DMS79 (cell line): Measurements from ENCODE around the gene OAT.
"Not testable (repeated sequence)": the region's sequence is repeated elsewhere in the genome, so short reads cannot be mapped to it uniquely, and the experiment has no call there.

Experiments
- DNase-seq: peaks from one replicate; lab custom pipeline; 2025; lab: John Stamatoyannopoulos, UW

OAT gene

DNA sequence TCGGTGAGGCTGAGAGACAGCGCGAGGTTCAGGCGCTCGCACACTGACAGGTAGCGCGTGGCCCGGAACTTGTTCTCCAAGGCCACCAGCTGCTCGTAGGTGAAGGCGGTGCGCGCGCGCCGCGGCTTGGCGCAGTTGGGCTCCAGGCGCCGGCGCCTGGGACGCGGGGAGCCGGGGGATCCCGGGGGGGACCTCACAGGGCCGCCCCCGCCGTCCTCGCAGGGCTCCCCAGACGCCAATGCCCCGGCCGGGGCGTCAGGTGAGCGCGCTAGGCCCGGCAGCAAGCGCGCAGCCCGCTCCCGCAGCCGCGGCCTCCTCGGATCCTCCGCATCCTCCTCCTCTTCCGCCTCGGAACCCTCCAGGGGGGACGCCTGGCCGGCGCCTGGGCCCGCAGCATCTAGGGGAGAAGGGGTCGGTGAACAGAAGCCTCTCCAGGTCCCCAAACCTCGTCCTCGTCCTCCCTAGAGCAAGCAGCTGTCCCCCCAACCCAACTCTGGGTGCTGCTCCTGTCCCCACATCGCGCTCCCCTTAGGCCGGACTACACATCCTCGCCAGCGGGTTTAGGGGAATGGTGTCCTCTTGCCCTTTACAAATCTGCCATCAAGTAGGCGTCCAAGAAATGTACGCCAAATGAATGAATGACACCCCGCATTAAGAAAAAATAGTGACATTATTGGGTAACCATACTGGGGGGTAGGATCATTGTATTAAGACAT lies 29.2 kb upstream of the OAT start:
- DNase-seq = no peak

DNA sequence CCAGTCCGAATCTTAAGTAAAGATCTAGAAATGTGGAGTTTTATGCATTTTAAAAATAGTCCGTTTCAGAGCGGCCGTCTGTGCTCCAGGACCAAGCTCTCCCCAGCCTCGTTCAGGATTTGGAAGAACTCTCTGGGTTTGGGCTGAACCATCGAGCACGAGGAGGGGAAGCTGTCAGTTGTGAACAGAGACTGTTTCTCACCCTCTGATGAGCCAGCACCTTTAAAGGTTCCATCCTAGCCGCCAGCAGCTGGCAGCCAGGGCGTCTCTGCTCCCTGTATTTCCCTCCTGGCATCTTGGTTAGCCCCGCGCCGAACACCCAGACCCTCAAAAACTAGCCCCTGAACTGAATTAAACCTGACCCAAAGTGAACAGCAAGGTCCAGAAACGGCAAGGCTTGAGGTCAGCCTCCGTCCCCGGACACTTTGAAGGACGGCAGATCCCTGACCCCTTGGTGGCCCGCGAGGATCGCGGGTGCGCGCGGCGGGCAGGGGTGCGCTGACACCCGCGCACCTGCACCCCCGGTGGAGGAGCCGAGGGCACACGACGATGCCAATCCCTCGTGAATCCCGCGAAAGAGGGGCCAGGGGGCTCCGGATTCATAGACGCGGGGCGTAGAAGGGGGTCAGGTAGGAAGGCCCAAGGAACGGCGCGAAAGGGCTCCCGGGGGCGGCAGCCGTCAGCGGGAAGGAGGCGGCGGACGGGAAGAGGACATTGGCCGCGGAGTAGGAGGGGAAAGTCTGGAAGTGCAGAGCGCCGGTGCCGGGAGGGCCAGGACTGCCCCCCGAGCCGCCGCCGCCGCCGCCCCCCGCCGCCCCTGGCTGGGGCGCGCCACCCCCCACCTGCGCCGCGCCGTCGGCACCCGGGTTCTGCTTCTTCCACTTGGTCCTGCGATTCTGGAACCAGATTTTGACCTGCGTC lies 28.4 kb upstream of the OAT start:
- DNase-seq = no peak

DNA sequence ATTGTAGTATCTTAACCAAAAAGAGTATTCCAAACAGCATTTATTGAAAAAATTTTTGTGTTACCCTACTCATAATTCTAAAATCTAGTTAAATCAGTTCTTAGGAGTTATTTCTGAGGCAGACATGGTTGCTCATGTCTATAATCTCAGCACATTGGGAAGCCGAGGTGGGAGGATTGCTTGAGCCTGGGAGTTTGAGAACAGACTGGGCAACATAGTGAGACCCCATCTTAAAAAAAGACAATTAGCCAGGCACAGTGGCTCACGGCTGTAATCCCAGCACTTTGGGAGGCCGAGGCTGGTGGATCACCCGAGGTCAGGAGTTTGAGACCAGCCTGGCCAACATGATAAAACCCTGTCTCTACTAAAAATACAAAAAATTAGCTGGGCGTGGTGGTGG lies 23.0 kb upstream of the OAT start:
- DNase-seq = not testable (repeated sequence)

DNA sequence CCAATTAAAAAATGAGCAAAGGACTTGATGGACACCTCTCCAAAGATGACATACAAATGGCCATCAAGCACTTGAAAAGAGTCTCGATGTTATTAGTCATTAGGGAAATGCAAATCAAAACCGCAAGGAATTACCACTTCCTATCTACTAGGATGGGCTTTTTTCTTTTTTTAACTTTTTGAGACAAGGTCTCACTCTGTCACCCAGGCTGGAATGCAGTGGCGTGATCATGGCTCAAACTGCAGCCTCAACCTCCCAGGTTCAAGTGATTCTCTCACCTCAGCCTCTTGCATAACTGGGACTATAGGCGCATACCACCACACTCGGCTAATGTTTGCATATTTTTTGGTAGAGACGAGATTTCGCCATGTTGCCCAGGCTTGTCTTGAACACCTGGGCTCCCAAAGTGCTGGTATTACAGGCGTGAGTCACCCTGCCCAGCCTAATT lies 17.5 kb upstream of the OAT start:
- no peak for DNase-seq

DNA sequence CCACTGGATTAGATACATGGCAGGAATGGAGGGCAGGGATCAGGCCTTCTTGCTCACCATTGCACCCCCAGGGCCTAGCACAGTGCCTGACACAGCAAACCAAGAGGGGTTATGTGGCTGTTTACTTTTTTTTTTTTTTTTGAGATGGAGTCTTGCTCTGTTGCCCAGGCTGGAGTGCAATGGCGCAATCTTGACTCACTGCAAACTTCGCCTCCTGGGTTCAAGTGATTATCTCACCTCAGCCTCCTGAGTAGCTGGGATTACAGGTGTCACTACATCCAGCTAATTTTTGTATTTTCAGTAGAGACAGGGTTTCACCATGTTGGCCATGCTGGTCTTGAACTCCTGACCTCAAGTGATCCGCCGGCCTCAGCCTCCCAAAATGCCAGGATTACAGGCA lies 17.0 kb upstream of the OAT start:
- DNase-seq = not testable (repeated sequence)

DNA sequence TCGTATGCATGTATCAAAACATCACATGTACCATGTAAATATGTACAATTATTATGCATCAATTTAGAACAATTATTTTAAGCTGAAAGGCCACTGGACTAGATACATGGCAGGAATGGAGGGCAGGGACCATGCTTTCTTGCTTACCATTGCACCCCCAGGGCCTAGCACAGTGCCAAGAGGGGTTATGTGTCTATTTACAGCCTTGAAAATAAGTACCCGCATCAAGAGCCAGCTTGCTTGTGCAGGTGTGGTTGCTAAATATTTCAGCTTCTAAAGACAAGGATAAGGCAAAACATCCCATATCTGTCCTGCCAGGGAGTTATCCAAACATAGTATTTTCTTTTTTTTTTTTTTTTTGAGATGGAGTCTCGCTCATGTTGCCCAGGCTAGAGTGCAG lies 14.7 kb upstream of the OAT start:
- DNase-seq = no peak

DNA sequence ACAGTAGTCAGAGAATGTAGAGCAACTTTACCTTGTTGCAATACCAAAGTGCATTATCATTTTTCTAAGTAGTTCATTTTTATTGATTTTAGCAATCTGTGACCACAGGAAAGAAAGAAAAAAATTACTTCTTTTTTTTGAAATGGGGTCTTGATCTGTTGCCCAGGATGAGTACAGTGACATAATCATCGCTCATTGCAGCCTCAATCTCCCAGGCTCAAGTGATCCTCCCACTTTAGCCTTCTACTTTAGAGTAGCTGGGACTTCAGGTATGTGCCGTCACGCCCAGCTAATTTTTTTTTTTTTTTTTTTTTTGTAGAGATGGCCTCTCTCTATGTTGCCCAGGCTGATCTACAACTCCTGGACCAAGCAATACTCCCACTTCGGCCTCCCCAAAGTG lies 11.4 kb upstream of the OAT start:
- DNase-seq = no peak

DNA sequence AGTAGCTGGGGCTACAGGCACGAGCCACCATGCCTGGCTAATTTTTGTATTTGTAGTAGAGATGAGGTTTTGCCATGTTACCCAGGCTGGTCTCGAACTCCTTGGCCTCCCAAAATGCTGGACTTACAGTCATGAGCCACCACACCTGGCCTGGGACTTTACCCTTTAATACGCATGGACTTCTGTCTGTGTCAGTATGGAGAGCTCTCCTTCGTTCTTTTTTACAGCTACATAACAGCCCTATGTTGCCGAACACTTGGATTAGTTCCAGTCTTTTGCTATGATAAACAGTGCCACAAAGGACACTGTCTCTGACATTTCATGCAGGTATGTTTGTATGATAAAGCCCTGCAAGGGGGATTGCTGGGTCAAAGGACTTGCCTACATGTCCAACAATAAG lies 10.9 kb upstream of the OAT start:
- no peak for DNase-seq

DNA sequence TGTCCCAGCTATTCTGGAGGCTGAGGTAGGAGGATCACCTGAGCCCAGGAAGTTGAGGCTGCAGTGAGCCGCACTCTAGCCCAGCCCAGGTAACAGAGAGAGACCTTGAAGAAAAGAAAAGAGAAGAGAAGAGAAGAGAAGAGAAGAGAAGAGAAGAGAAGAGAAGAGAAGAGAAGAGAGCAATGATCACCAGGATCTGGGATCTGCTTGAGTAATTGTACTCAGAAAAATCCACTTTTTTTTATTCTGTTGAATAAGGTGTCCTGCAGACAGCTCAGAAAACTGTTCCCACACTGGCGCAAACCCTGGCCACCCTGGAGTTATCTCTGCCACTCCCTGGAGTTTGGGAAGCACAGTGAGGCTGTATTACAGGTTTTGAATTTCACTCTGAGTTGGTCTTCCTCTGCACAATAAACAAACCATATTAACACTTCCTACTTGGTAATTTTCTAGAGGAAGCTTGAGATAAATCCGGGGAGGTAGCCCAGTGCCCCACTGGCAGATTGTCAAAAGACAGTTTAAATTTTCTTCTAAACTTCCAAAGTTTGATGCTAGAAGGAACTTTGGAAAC lies 9.6 kb upstream of the OAT start:
- DNase-seq = no peak

DNA sequence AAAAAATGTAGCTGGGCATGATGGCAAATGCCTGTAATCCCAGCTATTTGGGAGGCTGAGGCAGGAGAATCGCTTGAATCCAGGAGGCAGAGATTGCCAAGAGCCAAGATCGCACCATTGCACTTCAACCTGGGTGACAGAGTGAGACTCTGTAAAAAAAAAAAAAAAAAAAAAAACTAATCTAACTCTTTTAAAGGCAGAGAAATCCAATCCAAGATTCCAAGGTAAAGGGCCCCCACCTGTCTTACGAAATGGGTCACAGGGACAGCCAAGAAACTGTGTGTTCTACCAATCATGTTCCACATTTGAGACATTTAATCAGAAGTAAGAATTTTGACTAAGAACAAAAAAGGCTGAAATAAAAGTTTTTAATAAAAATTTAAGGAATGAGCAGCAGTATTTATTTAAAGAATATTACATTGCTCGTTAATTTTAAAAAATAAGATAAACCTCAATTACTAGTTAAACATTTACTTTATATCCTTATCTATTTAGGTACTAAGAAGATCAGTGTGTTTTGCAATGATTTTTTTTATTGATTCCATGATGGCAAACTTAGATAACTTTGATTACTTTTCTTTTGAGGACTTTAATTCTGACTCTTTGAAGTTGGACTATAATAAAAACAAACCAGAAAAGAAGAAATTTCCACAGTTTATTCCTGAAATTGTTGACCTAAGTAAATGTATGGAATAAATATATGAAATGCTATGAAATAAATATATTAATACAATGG lies 6.7 kb upstream of the OAT start:
- DNase-seq = no peak

DNA sequence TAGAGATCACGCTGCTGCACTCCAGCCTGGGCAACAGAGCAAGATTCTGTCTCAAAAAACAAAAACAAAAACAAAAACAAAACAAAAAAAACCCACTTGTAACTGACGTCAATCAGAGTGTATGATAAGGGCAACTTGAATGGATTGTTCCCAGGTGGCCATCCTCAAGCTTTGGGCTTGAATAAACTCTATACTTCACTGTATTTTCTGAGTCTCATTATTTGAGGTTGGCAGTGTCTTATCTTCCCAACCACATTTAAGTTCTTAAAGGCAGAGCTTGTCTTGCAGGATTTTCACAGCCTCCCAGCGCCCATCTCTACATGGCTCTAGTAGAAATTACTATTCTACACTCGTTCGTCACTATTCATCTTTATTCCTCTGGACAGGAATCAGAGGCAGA lies 5.1 kb upstream of the OAT start:
- DNase-seq = no peak

DNA sequence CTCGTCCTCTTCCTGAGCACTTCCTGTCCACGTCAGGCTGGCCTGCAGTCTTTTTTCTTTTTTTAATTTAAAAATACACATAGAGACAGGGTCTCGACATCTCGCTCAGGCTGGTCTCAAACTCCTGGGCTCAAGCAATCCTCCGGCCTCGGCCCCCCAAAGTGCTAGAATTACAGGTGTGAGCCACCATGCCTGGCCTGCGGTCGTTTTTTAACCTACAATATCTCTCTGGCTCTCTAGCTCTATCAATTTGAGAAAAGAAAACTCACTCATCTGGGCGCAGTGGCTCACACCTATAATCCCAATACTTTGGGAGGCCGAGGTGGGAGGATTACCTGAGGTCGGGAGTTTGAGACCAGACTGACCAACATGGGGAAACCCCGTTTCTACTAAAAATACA lies 4.0 kb upstream of the OAT start:
- no peak for DNase-seq

DNA sequence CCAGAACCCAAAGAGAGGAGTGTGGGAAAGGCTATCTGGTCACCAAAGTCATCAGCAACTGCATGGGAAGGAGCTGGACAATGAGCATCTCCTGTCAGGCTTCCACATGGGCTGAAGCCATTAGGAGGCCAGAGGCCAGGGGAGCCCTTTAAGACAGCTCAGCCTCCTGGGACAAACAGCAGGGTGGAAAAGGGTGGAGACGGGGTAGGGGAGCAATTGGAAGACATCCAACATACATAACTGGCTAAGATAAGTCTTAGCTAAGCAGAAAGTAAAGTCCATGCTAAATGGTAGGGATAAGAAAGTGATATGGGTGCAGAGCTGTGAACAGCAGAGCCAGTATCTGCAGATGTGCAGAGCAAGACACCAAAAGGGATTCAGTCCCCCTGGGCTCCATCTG lies 1.5 kb upstream of the OAT start:
- no peak for DNase-seq

DNA sequence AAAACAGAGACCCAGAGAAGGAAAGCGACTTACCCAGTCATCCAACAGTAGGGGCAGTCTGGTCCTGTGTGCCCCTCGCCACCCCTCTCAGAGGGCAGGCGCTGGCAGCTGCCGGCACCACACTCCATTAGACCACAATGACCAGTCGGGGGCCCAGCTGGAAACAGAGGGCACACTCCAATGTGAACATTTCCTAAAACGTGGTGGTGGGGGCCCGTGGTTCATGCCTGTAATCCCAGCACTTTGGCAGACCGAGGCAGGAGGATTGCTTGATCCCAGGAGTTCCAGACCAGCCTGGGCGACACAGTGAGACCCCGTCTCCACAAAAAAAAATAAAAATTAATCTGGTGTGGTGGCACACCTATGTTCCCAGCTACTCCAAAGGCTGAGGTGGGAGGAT lies 912 bp upstream of the OAT start:
- DNase-seq = no peak

DNA sequence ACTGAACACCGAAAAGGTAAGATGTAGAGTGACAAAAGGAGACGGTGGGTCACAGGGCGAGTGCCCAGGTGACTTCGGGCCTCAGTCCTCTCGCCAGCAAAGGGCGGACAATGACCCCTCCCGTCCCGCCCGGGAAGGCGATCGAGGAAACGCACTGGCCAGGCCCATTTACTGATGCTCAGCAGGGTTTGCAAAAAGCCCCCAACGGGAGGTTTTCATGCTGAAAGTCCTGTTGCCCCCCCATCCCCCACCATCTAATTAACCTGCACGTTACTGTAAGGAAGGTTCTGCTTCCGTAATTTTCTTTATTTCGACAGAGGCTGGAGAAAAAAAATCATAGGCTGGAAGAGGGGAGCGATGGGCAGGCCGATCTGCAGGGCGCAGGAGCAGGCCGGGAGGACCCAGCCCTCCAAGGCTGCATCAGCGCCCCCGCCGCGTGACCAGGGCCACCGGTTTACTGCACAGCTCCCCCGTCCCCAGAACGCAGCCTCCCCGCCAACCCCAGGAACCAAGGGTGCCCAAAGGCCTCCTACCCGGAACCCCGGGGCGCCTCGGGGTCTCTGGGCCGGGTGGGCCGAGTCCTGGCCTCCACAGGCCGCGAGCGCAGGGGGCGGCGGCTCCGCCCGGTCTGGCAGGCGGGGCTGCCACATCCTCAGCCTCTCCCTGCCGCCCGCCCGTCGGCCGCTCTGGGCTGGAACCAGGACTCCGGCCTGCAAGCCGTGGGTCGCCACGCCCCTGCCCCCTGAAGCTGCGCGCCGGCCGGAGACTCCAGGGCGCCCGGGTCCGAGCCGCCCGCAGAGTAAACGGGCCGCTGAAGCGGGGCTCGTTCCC lies 613 bp downstream of the OAT start:
- DNase-seq = no peak

DNA sequence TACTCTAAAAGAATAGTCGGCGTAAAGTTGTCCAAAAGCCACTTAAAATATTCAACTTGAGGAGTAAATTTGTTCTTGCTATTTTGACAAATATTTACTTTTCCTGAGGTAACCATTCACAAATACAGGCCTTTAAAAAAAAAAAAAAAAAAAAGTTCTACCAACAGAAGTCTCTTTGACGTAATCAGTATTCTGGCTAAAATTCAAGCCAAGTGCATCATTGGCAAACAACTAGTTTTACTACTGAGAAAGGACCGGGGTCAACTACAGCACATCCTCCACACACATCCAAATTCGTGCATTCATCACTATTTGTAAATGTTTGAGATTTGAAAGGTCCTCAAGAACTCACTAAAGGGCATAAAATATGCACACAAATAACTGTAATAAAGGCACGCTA lies 2.0 kb downstream of the OAT start:
- no peak for DNase-seq

DNA sequence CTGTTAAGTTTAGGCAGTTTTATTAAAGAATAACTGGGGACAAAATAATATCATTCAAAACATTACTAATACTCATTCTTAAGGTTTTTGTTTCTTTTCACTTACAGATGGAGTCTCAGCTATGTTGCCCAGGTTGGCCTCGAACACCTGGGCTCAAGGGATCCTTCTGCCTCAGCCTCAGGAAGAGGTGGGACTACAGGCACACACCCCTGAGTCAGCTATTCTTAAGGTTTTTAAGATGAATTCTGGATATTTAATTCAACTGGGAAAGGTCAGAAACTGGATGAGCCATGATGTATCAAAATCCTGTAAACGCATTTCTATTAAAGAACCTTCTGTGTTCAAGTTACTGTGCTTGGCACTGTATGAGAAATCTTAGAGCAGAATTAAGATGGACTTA lies 3.5 kb downstream of the OAT start:
- DNase-seq = no peak

DNA sequence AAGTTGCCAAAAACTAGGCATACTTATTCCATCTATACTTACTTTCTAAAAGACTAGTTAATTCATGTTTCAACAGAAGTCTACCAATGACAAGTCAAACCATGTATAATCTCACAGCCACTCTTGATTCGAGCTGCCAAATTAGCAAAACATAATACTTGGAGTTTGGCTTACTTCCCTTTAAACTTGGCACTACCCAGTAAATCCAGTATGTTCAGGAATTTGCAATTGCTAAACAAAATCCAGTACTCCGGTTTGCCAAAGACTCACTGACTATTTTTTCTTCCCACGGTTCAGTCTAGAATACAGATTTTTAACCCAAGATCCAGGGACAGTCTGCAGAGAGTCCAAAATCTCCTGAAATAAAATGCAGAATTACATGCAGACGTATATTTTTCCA lies 4.6 kb downstream of the OAT start:
- no peak for DNase-seq

DNA sequence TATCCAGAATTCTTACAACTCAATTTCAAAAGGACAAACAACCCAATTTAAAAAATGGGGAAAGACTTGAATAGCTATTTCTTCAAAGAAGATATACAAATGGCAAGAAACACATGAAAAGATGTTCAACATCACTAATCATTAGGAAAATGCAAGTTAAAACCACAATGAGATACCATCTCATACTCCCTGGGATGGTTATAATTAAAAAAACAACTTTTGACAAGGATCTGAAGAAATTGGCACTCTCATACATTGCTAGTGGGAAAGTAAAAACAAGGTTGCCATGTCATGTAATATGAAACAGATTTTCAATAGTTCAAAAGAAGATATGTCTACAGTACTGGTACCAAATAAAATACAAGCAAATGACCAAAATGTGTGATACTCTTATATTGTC lies 9.0 kb downstream of the OAT start:
- DNase-seq = no peak

DNA sequence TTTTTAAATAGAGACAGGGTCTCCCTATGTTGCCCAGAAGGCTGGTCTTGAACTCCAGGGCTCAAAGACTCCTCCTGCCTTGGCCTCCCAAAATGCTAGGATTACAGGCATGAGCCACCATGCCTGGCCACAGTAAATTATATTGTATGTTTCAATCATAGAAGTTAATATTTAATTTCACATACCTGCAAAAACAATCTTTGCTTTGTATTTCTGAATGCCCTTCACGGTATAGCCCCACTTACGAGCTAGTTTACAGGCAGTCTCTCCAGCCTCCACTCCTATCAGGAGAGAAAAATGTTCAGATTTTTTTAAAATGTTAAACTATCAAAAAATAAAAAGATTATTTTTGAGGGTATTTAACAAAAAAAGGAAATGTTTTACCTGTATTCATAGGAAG lies 10.4 kb downstream of the OAT start:
- no peak for DNase-seq

DNA sequence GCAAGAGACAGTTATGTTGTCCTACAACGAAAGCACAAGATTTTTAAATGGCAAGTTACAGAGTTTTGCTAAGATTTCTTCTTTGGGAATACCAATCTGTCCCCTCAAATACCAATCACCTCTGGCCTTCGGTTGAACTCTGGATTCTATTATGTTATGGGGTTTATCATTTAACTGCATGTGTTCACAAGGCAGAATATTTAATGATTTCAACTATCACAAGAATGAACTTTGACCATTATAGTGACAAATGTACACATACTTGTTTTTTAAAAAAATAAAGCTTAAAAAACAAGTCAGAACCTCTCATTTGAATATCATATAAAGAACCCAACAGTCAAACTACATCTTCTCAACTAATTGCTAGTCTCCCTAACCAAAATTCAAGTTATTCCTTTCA lies 11.3 kb downstream of the OAT start:
- no peak for DNase-seq

DNA sequence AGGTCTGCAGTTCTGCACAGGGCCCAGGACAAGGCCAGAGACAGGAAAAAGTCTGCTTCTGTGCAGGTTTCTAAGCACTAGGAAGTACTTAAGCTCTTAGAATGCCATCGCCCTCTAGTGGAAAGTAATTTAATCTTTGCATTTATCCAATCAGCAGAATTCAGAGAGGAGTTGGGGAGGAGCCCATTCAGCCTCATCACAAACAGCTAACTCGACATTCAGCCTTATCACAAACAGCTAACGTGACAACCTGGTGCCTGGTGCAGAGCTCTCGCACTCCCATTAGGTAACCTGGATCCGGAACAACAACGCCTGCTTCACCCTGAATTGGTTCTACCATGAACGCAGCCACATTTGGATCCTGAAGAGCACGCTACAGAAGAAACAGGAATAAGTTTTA lies 15.2 kb downstream of the OAT start:
- DNase-seq = no peak
